Cardiac muscle cell (in vitro differentiated cells and primary cell): Measurements from ENCODE around the gene KLK1. TPM values are rescaled to one million over a fixed set of nuclear protein-coding genes. Genes with fewer than 3 reads are reported as not detected.

Experiments
- DNase-seq, 2 donors: peaks; one replicate each; pipeline versions ENCODE4 v3.0.0 to v3.0.0-alpha.2; 2010 to 2017; ENCODE audit warnings: low read depth in 1 of 2, low spot score in 1 of 2
- H3K27ac ChIP-seq: fragments of 200-600 bp; sonication (generic); 2 replicates; pipeline ENCODE4 v1.5.1; 2016
- H3K27me3 ChIP-seq: fragments of 200-600 bp; sonication (generic); 2 replicates; pipeline ENCODE4 v1.6.0; 2016; ENCODE audit warnings: control low read depth
- H3K36me3 ChIP-seq: fragments of 200-600 bp; sonication (generic); 2 replicates; pipeline ENCODE4 v1.5.1; 2016; ENCODE audit warnings: control low read depth
- H3K4me1 ChIP-seq: fragments of 200-600 bp; sonication (generic); 2 replicates; pipeline ENCODE4 v1.8.1; 2017; ENCODE audit warnings: low read depth, mild to moderate bottlenecking, mixed run types
- H3K4me3 ChIP-seq: fragments of 200-600 bp; sonication (generic); 2 replicates; pipeline ENCODE4 v1.5.1; 2016; ENCODE audit warnings: mild to moderate bottlenecking
- H3K9me3 ChIP-seq: fragments of 200-600 bp; sonication (generic); 2 replicates; pipeline ENCODE4 v1.5.1; 2017; ENCODE audit warnings: low read depth, mild to moderate bottlenecking, control low read depth
- polyA plus RNA-seq: library from polyadenylated mRNA; unstranded; fragments of >200 nt; fragmentation: Nextera tagmentation; extraction: Ambion mirVana; gene quantifications from 2 replicates; pipeline ENCODE4 v1.2.1, GENCODE V29; 2016
- total RNA-seq: library from RNA; depleted of rRNA; stranded (reverse); fragments of >200 nt; gene quantifications from 2 replicates; pipeline ENCODE4 v1.2.3, GENCODE V29; 2016
- TF ChIP-seq, protein P1 (sequence below): IDR thresholded peaks from 2 replicates; pipeline ENCODE4 v1.5.1; 2012; ENCODE audit warnings: low read depth, mild to moderate bottlenecking, low read length

Gene KLK1
- total and polyA plus RNA-seq, 2 experiments from 2014 or later, result not detected

DNA sequence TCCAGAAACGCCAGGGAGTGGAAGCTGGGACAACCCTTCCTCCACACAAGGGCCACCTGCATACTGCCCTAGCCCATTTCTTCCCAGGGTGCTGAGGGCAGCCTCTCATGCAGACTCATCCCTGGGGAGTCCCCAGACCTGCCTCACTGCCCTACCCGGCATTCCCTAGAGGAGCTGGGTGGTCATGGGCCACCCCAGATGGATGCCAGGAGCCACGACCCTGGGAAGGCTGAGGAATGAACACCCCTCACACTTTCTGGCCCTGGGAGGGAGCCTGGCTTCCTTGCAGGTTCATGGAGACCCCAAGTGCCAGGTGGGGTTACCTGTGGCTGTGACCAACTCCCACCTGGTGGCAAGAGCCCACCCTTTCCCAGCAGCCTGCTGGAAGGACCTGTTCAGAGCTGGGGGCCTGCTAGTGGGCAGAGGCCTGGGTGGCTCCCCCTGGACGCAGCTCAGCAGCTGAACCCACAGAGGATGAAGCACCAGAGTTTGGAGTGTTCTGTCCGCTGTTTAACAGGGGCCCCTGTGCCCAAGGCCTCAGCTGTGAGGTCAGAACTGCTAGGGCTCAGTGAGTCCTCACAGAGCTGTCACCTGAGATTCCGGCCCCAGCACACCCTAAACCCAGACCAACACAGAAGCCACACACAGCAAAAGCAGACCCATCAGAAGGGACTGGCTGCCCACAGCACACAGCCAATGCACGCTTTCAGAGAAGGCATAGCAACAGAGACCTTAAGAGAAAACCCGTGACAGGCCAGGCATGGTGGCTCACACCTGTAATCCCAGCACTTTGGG is 26.8 kb downstream of the KLK1 start:
- Histone ChIP-seq H3K4me3 (no peak overlapping the region), H3K9me3 (no peaks in the 10 kb centered on the region), H3K36me3 (peaks cover 30% of the 10 kb centered on the region), H3K27ac (no peak overlapping the region), H3K27me3 (no peaks in the 10 kb centered on the region), H3K4me1 (no peaks in the 10 kb centered on the region)
- no peak for DNase-seq
- TF ChIP-seq, protein P1, sequence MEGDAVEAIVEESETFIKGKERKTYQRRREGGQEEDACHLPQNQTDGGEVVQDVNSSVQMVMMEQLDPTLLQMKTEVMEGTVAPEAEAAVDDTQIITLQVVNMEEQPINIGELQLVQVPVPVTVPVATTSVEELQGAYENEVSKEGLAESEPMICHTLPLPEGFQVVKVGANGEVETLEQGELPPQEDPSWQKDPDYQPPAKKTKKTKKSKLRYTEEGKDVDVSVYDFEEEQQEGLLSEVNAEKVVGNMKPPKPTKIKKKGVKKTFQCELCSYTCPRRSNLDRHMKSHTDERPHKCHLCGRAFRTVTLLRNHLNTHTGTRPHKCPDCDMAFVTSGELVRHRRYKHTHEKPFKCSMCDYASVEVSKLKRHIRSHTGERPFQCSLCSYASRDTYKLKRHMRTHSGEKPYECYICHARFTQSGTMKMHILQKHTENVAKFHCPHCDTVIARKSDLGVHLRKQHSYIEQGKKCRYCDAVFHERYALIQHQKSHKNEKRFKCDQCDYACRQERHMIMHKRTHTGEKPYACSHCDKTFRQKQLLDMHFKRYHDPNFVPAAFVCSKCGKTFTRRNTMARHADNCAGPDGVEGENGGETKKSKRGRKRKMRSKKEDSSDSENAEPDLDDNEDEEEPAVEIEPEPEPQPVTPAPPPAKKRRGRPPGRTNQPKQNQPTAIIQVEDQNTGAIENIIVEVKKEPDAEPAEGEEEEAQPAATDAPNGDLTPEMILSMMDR, result no peak

DNA sequence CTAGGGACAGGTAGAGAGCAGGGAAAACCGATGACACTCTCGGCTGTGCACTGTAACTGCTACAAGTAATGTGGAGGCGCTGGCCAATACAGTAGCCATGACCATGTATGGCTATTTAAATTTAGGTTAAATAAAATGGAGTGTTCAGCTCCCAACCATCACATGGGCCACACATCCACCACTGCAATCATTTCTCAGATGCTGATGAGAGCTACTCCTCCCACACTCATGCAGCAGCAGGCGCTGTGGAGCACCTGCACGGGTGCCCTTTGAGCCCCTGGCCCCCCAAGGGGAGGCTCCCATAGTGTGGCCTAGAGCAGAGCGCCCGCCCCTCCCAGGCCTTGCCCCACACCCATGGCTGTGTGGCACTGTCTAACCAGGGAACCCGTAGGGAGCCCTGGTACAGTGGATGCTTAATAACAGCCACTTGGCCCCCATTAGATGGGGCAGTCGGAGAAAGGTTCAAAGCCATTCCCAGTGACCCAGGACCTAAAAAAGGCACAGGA is 27.4 kb downstream of the KLK1 start:
- Histone ChIP-seq H3K36me3 (peaks cover 26% of the 10 kb centered on the region), H3K27ac (no peak overlapping the region), H3K27me3 (no peaks in the 10 kb centered on the region), H3K4me1 (no peaks in the 10 kb centered on the region), H3K4me3 (no peak overlapping the region), H3K9me3 (no peaks in the 10 kb centered on the region)
- TF ChIP-seq, protein P1, result no peak
- DNase-seq, result no peak

DNA sequence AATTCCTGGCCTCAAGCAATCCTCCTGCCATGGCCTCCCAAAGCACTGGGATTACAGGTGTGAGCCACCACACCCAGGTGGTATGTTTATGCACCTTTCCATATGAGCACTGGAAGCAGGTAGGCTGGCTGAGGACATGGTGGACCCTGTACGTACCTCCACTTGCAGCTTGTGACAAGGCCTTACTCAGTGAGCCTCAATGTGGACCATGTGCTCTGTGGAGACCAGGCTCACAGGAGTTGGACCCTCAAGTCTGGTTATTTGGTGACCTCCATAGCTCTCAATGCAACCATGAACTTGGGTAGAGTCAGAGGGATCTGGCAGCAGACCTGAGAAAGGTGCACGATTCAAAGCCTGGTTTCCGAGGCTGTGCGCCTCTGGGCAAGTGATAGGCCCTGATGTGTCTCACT is 27.9 kb downstream of the KLK1 start:
- H3K36me3 ChIP-seq, result peaks cover 22% of the 10 kb centered on the region
- no peaks in the 10 kb centered on the region for H3K27me3 ChIP-seq
- H3K9me3 ChIP-seq, result no peaks in the 10 kb centered on the region
- no peaks in the 10 kb centered on the region for H3K4me1 ChIP-seq
- no peak overlapping the region for H3K4me3 ChIP-seq
- TF ChIP-seq, protein P1, result no peak
- DNase-seq, result no peak
- no peak overlapping the region for H3K27ac ChIP-seq

DNA sequence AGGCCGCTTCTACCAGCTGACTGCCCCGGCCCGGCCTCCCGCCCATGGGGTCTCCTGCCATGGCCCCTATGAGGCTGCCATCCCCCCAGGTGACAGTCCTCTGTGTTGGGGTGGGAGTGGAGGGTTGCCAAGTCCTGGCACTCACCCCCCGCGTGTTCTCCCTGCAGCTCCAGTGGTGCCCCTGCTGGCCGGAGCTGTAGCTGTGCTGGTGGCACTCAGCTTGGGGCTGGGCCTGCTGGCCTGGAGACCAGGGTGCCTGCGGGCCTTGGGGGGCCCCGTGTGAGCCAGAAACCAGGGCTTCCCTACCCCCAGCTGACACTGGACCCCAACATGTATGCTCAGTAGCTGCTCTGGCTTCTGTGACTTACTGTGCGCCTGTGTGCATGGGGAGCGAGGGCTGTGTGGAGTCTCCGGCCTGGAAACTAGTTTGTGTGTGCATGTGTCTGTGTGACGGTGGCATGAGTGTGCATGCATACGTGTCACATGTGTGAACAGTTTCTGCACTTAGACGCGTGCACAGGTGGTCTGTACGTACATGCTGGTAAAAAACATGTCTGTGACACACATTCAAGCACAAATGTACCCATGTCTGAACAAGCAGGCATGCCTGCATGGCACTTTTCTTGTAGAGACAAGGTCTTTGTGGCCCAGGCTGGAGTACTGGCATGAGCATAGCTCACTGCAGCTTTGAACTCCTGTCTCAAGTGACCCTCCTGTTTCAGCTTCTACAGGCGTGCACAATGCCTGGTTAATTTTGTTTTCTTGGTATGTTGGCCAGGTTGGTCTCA is 28.5 kb downstream of the KLK1 start:
- Histone ChIP-seq H3K36me3 (peaks cover 22% of the 10 kb centered on the region), H3K4me3 (no peak overlapping the region), H3K27ac (no peak overlapping the region), H3K9me3 (no peaks in the 10 kb centered on the region), H3K4me1 (no peaks in the 10 kb centered on the region), H3K27me3 (no peaks in the 10 kb centered on the region)
- TF ChIP-seq, protein P1, result peak; percentile 21
- no peak for DNase-seq

DNA sequence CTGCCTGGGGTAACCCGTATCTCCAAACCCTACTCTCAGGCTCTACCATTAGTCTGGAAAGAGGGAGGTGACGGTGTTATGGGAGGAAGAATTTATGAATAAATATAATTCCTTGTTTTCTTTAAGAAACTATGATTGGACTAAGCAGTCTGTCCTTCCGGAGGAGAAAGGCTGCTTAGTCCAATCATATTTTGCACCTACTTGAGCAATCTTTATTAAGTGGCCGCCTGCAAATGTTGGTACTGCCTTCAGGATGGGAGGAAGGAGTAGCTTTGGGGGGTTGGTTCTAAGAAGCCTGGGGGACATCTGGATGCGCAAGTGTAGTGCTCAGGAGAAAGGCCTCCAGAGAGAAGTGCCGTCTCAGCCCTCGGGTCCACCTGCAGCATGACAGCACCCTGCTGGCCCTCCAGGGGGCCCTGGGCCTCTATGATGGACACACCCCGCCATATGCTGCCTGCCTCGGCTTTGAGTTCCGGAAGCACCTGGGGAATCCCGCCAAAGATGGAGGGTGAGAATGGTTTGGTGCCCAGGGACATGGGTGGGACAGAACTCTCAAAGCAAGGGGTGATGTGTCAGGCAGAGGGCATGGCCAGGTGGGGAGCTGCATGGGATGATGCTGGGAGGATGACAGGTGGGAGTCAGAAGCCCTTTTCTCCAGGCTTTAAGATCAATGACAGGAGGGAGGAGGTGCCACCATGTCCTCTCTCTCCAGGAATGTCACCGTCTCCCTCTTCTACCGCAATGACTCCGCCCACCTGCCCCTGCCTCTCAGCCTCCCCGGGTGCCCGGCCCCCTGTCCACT is 29.3 kb downstream of the KLK1 start:
- Histone ChIP-seq H3K4me3 (no peak overlapping the region), H3K27ac (no peak overlapping the region), H3K27me3 (no peaks in the 10 kb centered on the region), H3K4me1 (no peaks in the 10 kb centered on the region), H3K36me3 (peaks cover 17% of the 10 kb centered on the region), H3K9me3 (no peaks in the 10 kb centered on the region)
- DNase-seq, result no peak
- TF ChIP-seq, protein P1, result no peak
